T47D (cell line): ENCODE measurements around the gene HSP90B1.
A peak's percentile ranks its signal among the peaks of the same experiment; 100 is the strongest.

Source experiments
- DNase-seq, 2 experiments: peaks; one replicate each; pipeline versions ENCODE4 v3.0.0 to v3.0.0-alpha.2; 2011 to 2012; ENCODE audit warnings: low read depth in 1 of 2, low spot score in 1 of 2
- JUND ChIP-seq: IDR thresholded peaks from 2 replicates; pipeline ENCODE4 v1.6.1; 2012; ENCODE audit warnings: low read depth
- in situ Hi-C: cut with HindIII; loops from 2 replicates; pipeline ENCODE4 v1.10.0; 2016; ENCODE audit warnings: low sequenced_read_pairs, low pct_unique_long_range_greater_than_20kb

HSP90B1 gene

GRCh38 chr12:103930034-103930786 is at the start of gene HSP90B1:
Gene HSP90B1 (plus strand): TSS chr12:103930410. CDS start chr12:103930516, 106 bp downstream.
- in situ Hi-C loops, result no loop called here
- TF ChIP-seq JUND, result no peak
- peak; percentile 99 to 100 for DNase-seq

- no peak for DNase-seq
- in situ Hi-C loops, result no loop called here
These were observed 48.9 kb upstream of the HSP90B1 start for GRCh38 chr12:103881261-103881660.

GRCh38 chr12:103882861-103883596 is 47.2 kb upstream of the HSP90B1 start:
- DNase-seq, result no peak
- no peak for TF ChIP-seq JUND
- in situ Hi-C loops, result no loop called here

More at GRCh38 chr12:103881261-103881660, 48.9 kb upstream of the HSP90B1 start:
- no peak for TF ChIP-seq JUND

- TF ChIP-seq JUND, result no peak
- no peak for DNase-seq
- in situ Hi-C loops, result no loop called here
These were observed 46.3 kb upstream of the HSP90B1 start for GRCh38 chr12:103883908-103884307.

GRCh38 chr12:103884316-103884715 is 45.9 kb upstream of the HSP90B1 start:
- DNase-seq, result peak; percentile 55 to 73
- TF ChIP-seq JUND, result no peak
- in situ Hi-C loops, result no loop called here

GRCh38 chr12:103886195-103886797 is 43.9 kb upstream of the HSP90B1 start:
- DNase-seq, result no peak
- in situ Hi-C loops, result no loop called here
- TF ChIP-seq JUND, result no peak

- in situ Hi-C loops, result no loop called here
- TF ChIP-seq JUND, result no peak
- no peak for DNase-seq
These were observed 42.5 kb upstream of the HSP90B1 start for GRCh38 chr12:103887738-103888137.

GRCh38 chr12:103897316-103897715 is 32.9 kb upstream of the HSP90B1 start:
- no peak for TF ChIP-seq JUND
- DNase-seq, result no peak
- in situ Hi-C loops, result no loop called here

- DNase-seq, result no peak
- TF ChIP-seq JUND, result no peak
These were observed 28.6 kb upstream of the HSP90B1 start for GRCh38 chr12:103901518-103902173.

GRCh38 chr12:103903993-103904392 is 26.2 kb upstream of the HSP90B1 start:
- no peak for TF ChIP-seq JUND
- in situ Hi-C loops, result no loop called here
- DNase-seq, result no peak

More at GRCh38 chr12:103901518-103902173, 28.6 kb upstream of the HSP90B1 start:
- in situ Hi-C loops, result no loop called here

GRCh38 chr12:103905730-103906349 is 24.4 kb upstream of the HSP90B1 start:
- in situ Hi-C loops, result no loop called here
- DNase-seq, result no peak
- TF ChIP-seq JUND, result no peak

GRCh38 chr12:103908246-103908541 is 22.0 kb upstream of the HSP90B1 start:
- TF ChIP-seq JUND, result no peak
- in situ Hi-C loops, result no loop called here
- DNase-seq, result no peak
